Heart right ventricle (tissue), 16 donors: ENCODE data around the gene ZNF385B. TPM values are rescaled to one million over a fixed set of nuclear protein-coding genes. Genes with fewer than 3 reads are reported as not detected.

Experiments
- ATAC-seq, 8 donors: fragments of 200-7000 bp; cut with Tn5 transposase; one replicate each; pipeline ENCODE4 v1.9.1; 2020; ENCODE audit warnings: mild to moderate bottlenecking in 8 of 8, moderate library complexity in 8 of 8, moderate number of reproducible peaks in 1 of 8
- DNase-seq, 2 donors: peaks; one replicate each; pipeline ENCODE4 v3.0.0-alpha.2; 2020
- H3K27ac ChIP-seq, 10 donors: fragments of 200-600 bp; sonication (generic) in 2 of 10; one replicate each; pipeline versions ENCODE4 v1.5.0 to v1.8.0; 2020 to 2022; ENCODE audit warnings: mild to moderate bottlenecking in 3 of 10
- H3K27me3 ChIP-seq, 7 donors: fragments of 200-600 bp; one replicate each; pipeline ENCODE4 v1.8.0; 2021 to 2022; ENCODE audit warnings: mild to moderate bottlenecking in 2 of 7
- H3K36me3 ChIP-seq, 9 donors: fragments of 200-600 bp; sonication (generic) in 1 of 9; one replicate each; pipeline versions ENCODE4 v1.5.0 to v1.8.0; 2020 to 2022; ENCODE audit warnings: mild to moderate bottlenecking in 2 of 9
- H3K4me1 ChIP-seq, 9 donors: fragments of 200-600 bp; sonication (generic) in 1 of 9; one replicate each; pipeline versions ENCODE4 v1.5.0 to v1.8.0; 2020 to 2022; ENCODE audit warnings: mild to moderate bottlenecking in 4 of 9
- H3K4me3 ChIP-seq, 10 donors: fragments of 200-600 bp; sonication (generic) in 2 of 10; one replicate each; pipeline versions ENCODE4 v1.5.0 to v1.8.0; 2020 to 2022; ENCODE audit warnings: mild to moderate bottlenecking in 7 of 10, moderate library complexity in 2 of 10
- H3K9me3 ChIP-seq, 11 donors: fragments of 200-600 bp in 10 of 11; sonication (generic) in 2 of 11; one replicate each; pipeline versions ENCODE4 v1.5.0 to v1.8.0; 2013 to 2022; ENCODE audit warnings: mild to moderate bottlenecking in 2 of 11, control low read depth in 1 of 11, moderate library complexity in 1 of 11
- CTCF ChIP-seq, 9 donors: fragments of 200-600 bp; sonication (generic) in 2 of 9; IDR thresholded peaks; one replicate each; pipeline versions ENCODE4 v1.5.0 to v1.8.0; 2021 to 2022; ENCODE audit warnings: antibody characterized with exemption in 9 of 9, mild to moderate bottlenecking in 5 of 9, moderate library complexity in 1 of 9
- WGBS, 2 donors: extraction: QIAGEN DNeasy Blood & Tissue Kit; methylation state at CpG; one replicate each; pipeline ENCODE4 v1.1.7; 2013; ENCODE audit warnings: inconsistent platforms in 1 of 2; 5-methylcytosine and 5-hydroxymethylcytosine counted together
- intact Hi-C, 10 donors: fragments of 100-400 bp; cut with DNase I; formaldehyde crosslinking; loops; one replicate each; pipeline versions ENCODE4 v1.11.1 to v1.14.2; 2022
- polyA plus RNA-seq, 2 donors: library from polyadenylated mRNA; stranded (reverse); fragments of 200-250 nt; gene quantifications; one replicate each; pipeline ENCODE4 v1.2.3, GENCODE V29; 2013
- total RNA-seq, 10 donors: library from RNA; stranded (reverse); fragmentation: NEBNext Ultra II Directional in 3 of 10; extraction: Animal tissue kit (Norgen Biotek cat#: 25700) in 3 of 10; gene quantifications; one replicate each; pipeline versions ENCODE4 v1.2.1 to v1.2.4, GENCODE V29; 2021 to 2023
- donor health status: Arrhythmogenic right ventricular cardiomyopathy.
- donor health status: ischemic (EF 13 %, LVEDD 7.1; RV severe dilation, severe dysfunction).
- donor health status: healthy with polysubstance abuse.
- donor health status: DM: no; HTN: yes; CAD: no.
- donor health status: DM: no; HTN: no; CAD: no.
- donor health status: ischemic (EF 25% LVEDD 6.9; RV normal size, moderate dysfunction).
- donor health status: ischemic (EF 25% LVEDD 5.7; RV mildly dilated, moderate dysfunction).
- donor health status: healthy.
- donor health status: DM: yes; HTN: yes; CAD: no.
- donor health status: Ischemic cardiomyopathy.
- donor health status: ischemic (EF 35%, LVEDD 5.7; RV mildly dilated, moderate dysfunction).
- donor health status: nonischemic (EF 11% LVEDD 7.7; RV severe dilation, severe dysfunction).
- donor health status: DM: yes; HTN: yes; CAD: no.
- donor health status: PGD.
- donor health status: ischemic (EF 29% LVEDD 5.4; RV normal size, mild dysfunction).
- donor health status: nonischemic (EF 23%, LVEDD 6.1; RV moderate dilation, normal function).

The ZNF385B gene
- total and polyA plus RNA-seq, 12 donors: 0.19 to 19.7 (median 1.7) TPM

GRCh38 chr2:179850188-179850587 lies 11.2 kb downstream of the ZNF385B start:
- ATAC-seq (no peak), DNase-seq (no peak)
- Histone ChIP-seq H3K4me1 (no peaks in the 10 kb centered on the region), H3K27ac (no peak overlapping the region), H3K4me3 (no peak overlapping the region), H3K36me3 (no peaks in the 10 kb centered on the region), H3K9me3 (no peaks in the 10 kb centered on the region), H3K27me3 (peaks cover 0 to 39% (median 12%) of the 10 kb centered on the region in 7 donors)
- intact Hi-C loops: no loop called here
- peak in 1 of 9 donors; percentile 7 for TF ChIP-seq CTCF (IDR thresholded peaks at IDR 0.05)
- 72 to 81% methylated on average over 1 of the region's 1 CpG for WGBS, 2 donors

- Histone ChIP-seq H3K4me1 (no peaks in the 10 kb centered on the region), H3K4me3 (no peak overlapping the region), H3K27me3 (peaks cover 0 to 35% (median 12%) of the 10 kb centered on the region in 7 donors), H3K9me3 (no peaks in the 10 kb centered on the region), H3K27ac (no peak overlapping the region), H3K36me3 (no peaks in the 10 kb centered on the region)
- TF ChIP-seq CTCF (IDR thresholded peaks at IDR 0.05): no peak
- intact Hi-C loops: no loop called here
- DNase-seq: no peak
- no peak for ATAC-seq
These were observed 11.7 kb downstream of the ZNF385B start for GRCh38 chr2:179849719-179850118.

GRCh38 chr2:179843541-179843940 lies 17.9 kb downstream of the ZNF385B start:
- Histone ChIP-seq H3K4me1 (no peaks in the 10 kb centered on the region), H3K36me3 (no peaks in the 10 kb centered on the region), H3K4me3 (no peak overlapping the region), H3K27me3 (peaks cover 0 to 9% (median 0%) of the 10 kb centered on the region in 7 donors), H3K27ac (no peak overlapping the region), H3K9me3 (no peaks in the 10 kb centered on the region)
- intact Hi-C loops: loop anchor here in 3 of 10 donors (2.0 to 5.0 kb wide), 2 partner anchors 233 to 234 kb away; no protein-coding TSS in a partner anchor
- no peak for ATAC-seq
- no peak for DNase-seq
- no peak for TF ChIP-seq CTCF (IDR thresholded peaks at IDR 0.05)

- DNase-seq: no peak
- no peaks in the 10 kb centered on the region for H3K4me1 ChIP-seq
- ATAC-seq: no peak
- 28 to 45% methylated on average over 4 of the region's 4 CpGs for WGBS, 2 donors
- intact Hi-C loops: loop anchor here in 3 of 10 donors (2.0 to 5.0 kb wide), 2 partner anchors 234 to 235 kb away; no protein-coding TSS in a partner anchor
- H3K36me3 ChIP-seq: no peaks in the 10 kb centered on the region
- H3K27ac ChIP-seq: no peak overlapping the region
- H3K4me3 ChIP-seq: no peak overlapping the region
- peak in 6 of 9 donors; percentile 31 to 50 (median 34) for TF ChIP-seq CTCF (IDR thresholded peaks at IDR 0.05)
- H3K9me3 ChIP-seq: no peaks in the 10 kb centered on the region
- H3K27me3 ChIP-seq: peaks cover 0 to 9% (median 0%) of the 10 kb centered on the region in 7 donors
These were observed 18.8 kb downstream of the ZNF385B start for GRCh38 chr2:179842498-179843153.
